HepG2 (cell line): ENCODE measurements around the gene HS2ST1. TPM values are rescaled to one million over a fixed set of nuclear protein-coding genes. Genes with fewer than 3 reads are reported as not detected.

ENCODE experiments used
- ATAC-seq: fragments of 200-7000 bp; cut with Tn5 transposase; 3 replicates; pipeline ENCODE4 v1.9.1; 2020; ENCODE audit warnings: mild to moderate bottlenecking, moderate library complexity
- BruUV-seq: library from RNA; stranded (reverse); fragments of 400-500 nt; replicated peaks from 2 replicates; lab custom pipeline; 2021; lab: Mats Ljungman, UMichigan
- CTCF ChIA-PET: fragments of 300-600 bp; formaldehyde crosslinking; extraction: SDS; loops from one replicate; lab custom pipeline; 2021; ENCODE audit warnings: low total read pairs, inconsistent platforms, low intra/inter-chr PET ratio; lab: Yijun Ruan, JAX
- POLR2A ChIA-PET: fragments of 350-600 bp; sonication (Branson Sonifier 250); formaldehyde crosslinking; loops from one replicate; lab custom pipeline; 2020; ENCODE audit warnings: antibody characterized with exemption, inconsistent platforms; lab: Yijun Ruan, JAX
- DNase-seq: peaks from one replicate; pipeline ENCODE4 v3.0.0-alpha.2; 2015; ENCODE audit warnings: low spot score
- FAIRE-seq: peaks from 3 replicates; lab custom pipeline; 2011; peaks lifted over from hg19 to GRCh38; lab: Jason Lieb, UNC
- H2AFZ ChIP-seq: one replicate; pipeline ENCODE4 v1.6.1; 2011; ENCODE audit warnings: low read length, inconsistent platforms
- H3K27ac ChIP-seq: fragments of 300-600 bp; 3 replicates; pipeline ENCODE4 v1.8.0; 2011; ENCODE audit warnings: mixed run types, mild to moderate bottlenecking, mixed read lengths, low read length, inconsistent platforms; ENCODE audit not compliant: insufficient read depth; ENCODE audit errors: extremely low read length
- H3K27me3 ChIP-seq, 2 experiments: fragments of 200-600 bp in 1 of 2; 2 replicates in 1 of 2; 3 replicates in 1 of 2; pipeline versions ENCODE4 v1.6.0 to v1.8.0; 2011; ENCODE audit warnings: low read length in 2 of 2, mild to moderate bottlenecking in 2 of 2, moderate library complexity in 2 of 2, inconsistent platforms in 1 of 2; ENCODE audit not compliant: insufficient read depth in 2 of 2, control insufficient read depth in 1 of 2
- H3K36me3 ChIP-seq, 2 experiments: fragments of 200-600 bp in 1 of 2; replicated peaks in 1 of 2; 2 replicates in 1 of 2; 3 replicates in 1 of 2; pipeline versions ENCODE4 v1.5.1 to v1.8.0; 2011; ENCODE audit warnings: low read length in 2 of 2, inconsistent platforms in 1 of 2; ENCODE audit not compliant: insufficient read depth in 2 of 2, control insufficient read depth in 1 of 2
- H3K4me1 ChIP-seq: 2 replicates; pipeline ENCODE4 v1.5.1; 2012; ENCODE audit warnings: low read length, inconsistent platforms; ENCODE audit not compliant: insufficient read depth
- H3K4me2 ChIP-seq: 2 replicates; pipeline ENCODE4 v1.6.0; 2011; ENCODE audit warnings: low read depth, low read length, inconsistent platforms
- H3K4me3 ChIP-seq, 3 experiments: fragments of 200-600 bp in 1 of 3; sonication (generic), shearing (Covaris generic) in 1 of 3; replicated peaks in 1 of 3; 2 replicates each; pipeline ENCODE4 v1.5.1; 2011 to 2016; ENCODE audit warnings: low read length in 3 of 3, inconsistent platforms in 2 of 3, low read depth in 2 of 3, mild to moderate bottlenecking in 2 of 3, control low read depth in 1 of 3, mixed read lengths in 1 of 3; ENCODE audit not compliant: insufficient read depth in 1 of 3
- H3K79me2 ChIP-seq: one replicate; pipeline ENCODE4 v1.6.1; 2011; ENCODE audit warnings: low read length, inconsistent platforms; ENCODE audit not compliant: insufficient read depth
- H3K9ac ChIP-seq: 2 replicates; pipeline ENCODE4 v1.6.0; 2011; ENCODE audit warnings: mild to moderate bottlenecking, low read depth, low read length, inconsistent platforms; ENCODE audit not compliant: insufficient read depth
- H3K9me3 ChIP-seq: 2 replicates; pipeline ENCODE4 v1.5.1; 2012; ENCODE audit warnings: mild to moderate bottlenecking, low read length
- H4K20me1 ChIP-seq: 2 replicates; pipeline ENCODE4 v1.6.0; 2011; ENCODE audit warnings: inconsistent platforms, mild to moderate bottlenecking, low read length, moderate library complexity; ENCODE audit not compliant: insufficient read depth
- ATF7 ChIP-seq, 2 experiments: fragments of 450-650 bp in 1 of 2; sonication (generic) in 1 of 2; formaldehyde crosslinking in 1 of 2; IDR thresholded peaks; 2 replicates each; pipeline versions ENCODE4 v1.4.0 to v1.6.1; 2016 to 2020; ENCODE audit warnings: antibody characterized with exemption in 1 of 2, mild to moderate bottlenecking in 1 of 2, missing genetic modification reagents in 1 of 2
- EED ChIP-seq: sonication (generic); formaldehyde crosslinking; IDR thresholded peaks from 2 replicates; pipeline ENCODE4 v1.5.0; 2020; ENCODE audit warnings: mild to moderate bottlenecking, missing genetic modification reagents
- GABPA ChIP-seq, 2 experiments: IDR thresholded peaks; 2 replicates each; pipeline ENCODE4 v1.6.1; 2011 to 2016; ENCODE audit warnings: low read depth in 2 of 2, low read length in 1 of 2, missing biosample characterization in 1 of 2, missing genetic modification characterization in 1 of 2
- GLI4 ChIP-seq: sonication (generic); formaldehyde crosslinking; IDR thresholded peaks from 2 replicates; pipeline ENCODE4 v1.5.1; 2020; ENCODE audit warnings: missing genetic modification reagents, mild to moderate bottlenecking, moderate library complexity, borderline replicate concordance
- MAF1 ChIP-seq: sonication (generic); formaldehyde crosslinking; IDR thresholded peaks from 2 replicates; pipeline ENCODE4 v1.5.0; 2020; ENCODE audit warnings: missing genetic modification reagents, borderline replicate concordance
- MBD4 ChIP-seq: IDR thresholded peaks from 2 replicates; pipeline ENCODE4 v1.6.1; 2012; ENCODE audit warnings: low read length, inconsistent platforms, borderline replicate concordance
- MED1 ChIP-seq: sonication (generic); formaldehyde crosslinking; IDR thresholded peaks from 2 replicates; pipeline ENCODE4 v1.4.0; 2020; ENCODE audit warnings: missing genetic modification reagents
- NFKBIZ ChIP-seq: IDR thresholded peaks from 2 replicates; pipeline ENCODE4 v1.6.1; 2018; ENCODE audit warnings: missing genetic modification reagents, missing compliant biosample characterization
- SRY ChIP-seq: sonication (generic); formaldehyde crosslinking; IDR thresholded peaks from 2 replicates; pipeline ENCODE4 v1.8.0; 2022; ENCODE audit warnings: mild to moderate bottlenecking, missing genetic modification reagents
- TAF15 ChIP-seq: fragments of 200-400 bp; formaldehyde crosslinking; IDR thresholded peaks from one replicate; pipeline ENCODE4 v1.6.1; 2018; ENCODE audit warnings: mild to moderate bottlenecking, low read depth, low read length; ENCODE audit not compliant: poor library complexity, severe bottlenecking
- TERF1 ChIP-seq: sonication (generic); formaldehyde crosslinking; IDR thresholded peaks from 2 replicates; pipeline ENCODE4 v1.8.0; 2022; ENCODE audit warnings: mild to moderate bottlenecking, missing genetic modification reagents, moderate library complexity
- XBP1 ChIP-seq: sonication (generic); formaldehyde crosslinking; IDR thresholded peaks from 2 replicates; pipeline ENCODE4 v1.5.0; 2020; ENCODE audit warnings: missing genetic modification reagents
- ZBTB20 ChIP-seq: sonication (generic); formaldehyde crosslinking; IDR thresholded peaks from 2 replicates; pipeline ENCODE4 v1.8.1; 2023; ENCODE audit warnings: missing genetic modification reagents, low read depth, mild to moderate bottlenecking, borderline replicate concordance
- ZNF10 ChIP-seq: sonication (generic); formaldehyde crosslinking; IDR thresholded peaks from 2 replicates; pipeline ENCODE4 v1.4.0; 2020; ENCODE audit warnings: mild to moderate bottlenecking, low read depth, missing genetic modification reagents, borderline replicate concordance
- WGBS: methylation state at CpG from one replicate; pipeline ENCODE4 v1.1.6; 2017; ENCODE audit warnings: low lambda C conversion rate; 5-methylcytosine and 5-hydroxymethylcytosine counted together
- in situ Hi-C: cut with HindIII; loops from 2 replicates; pipeline ENCODE4 v1.10.0; 2017; ENCODE audit warnings: low pct_unique_long_range_greater_than_20kb; ENCODE audit not compliant: extremely low pct_ligation_motif_present
- intact Hi-C: fragments of 100-400 bp; cut with micrococcal nuclease; formaldehyde crosslinking; loops from one replicate; pipeline ENCODE4 v1.10.0; 2022; ENCODE audit not compliant: unreplicated experiment
- polyA plus RNA-seq, 8 experiments: library from polyadenylated mRNA; depleted of rRNA in 3 of 8; stranded (reverse) in 7 of 8; unstranded in 1 of 8; fragments of >200 nt; fragmentation: Illumina TruSeq in 4 of 8; extraction: Trizol in 4 of 8; gene quantifications; 2 replicates each; pipeline versions ENCODE4 v1.2.1 to v1.2.3, GENCODE V29; 2011 to 2016; ENCODE audit warnings: low read depth in 4 of 8, missing spikeins in 1 of 8, mixed read lengths in 1 of 8; ENCODE audit not compliant: insufficient read depth in 1 of 8
- total RNA-seq, 5 experiments: library from RNA; depleted of rRNA; stranded (reverse); fragments of >200 nt; fragmentation: Illumina TruSeq; extraction: Trizol; gene quantifications; 2 replicates each; pipeline ENCODE4 v1.2.3, GENCODE V29; 2016; ENCODE audit warnings: low read depth in 1 of 5
- TF ChIP-seq, protein P1 (sequence below): sonication (generic); formaldehyde crosslinking; IDR thresholded peaks from 2 replicates; pipeline ENCODE4 v1.8.1; 2023; ENCODE audit warnings: missing genetic modification reagents, inconsistent platforms, borderline replicate concordance
- TF ChIP-seq, protein P2 (sequence below): sonication (generic); formaldehyde crosslinking; IDR thresholded peaks from 2 replicates; pipeline ENCODE4 v1.4.0; 2020; ENCODE audit warnings: mild to moderate bottlenecking, missing genetic modification reagents, borderline replicate concordance
- TF ChIP-seq, protein P3 (sequence below): sonication (generic); formaldehyde crosslinking; IDR thresholded peaks from 2 replicates; pipeline ENCODE4 v1.5.1; 2020; ENCODE audit warnings: missing genetic modification reagents, mild to moderate bottlenecking, borderline replicate concordance

The HS2ST1 gene
- total and polyA plus RNA-seq, 2 of the 13 experiments (the other 11 are each of a cell fraction or from before 2014, with no cell fraction given), result 22.1 to 58.7 TPM

DNA sequence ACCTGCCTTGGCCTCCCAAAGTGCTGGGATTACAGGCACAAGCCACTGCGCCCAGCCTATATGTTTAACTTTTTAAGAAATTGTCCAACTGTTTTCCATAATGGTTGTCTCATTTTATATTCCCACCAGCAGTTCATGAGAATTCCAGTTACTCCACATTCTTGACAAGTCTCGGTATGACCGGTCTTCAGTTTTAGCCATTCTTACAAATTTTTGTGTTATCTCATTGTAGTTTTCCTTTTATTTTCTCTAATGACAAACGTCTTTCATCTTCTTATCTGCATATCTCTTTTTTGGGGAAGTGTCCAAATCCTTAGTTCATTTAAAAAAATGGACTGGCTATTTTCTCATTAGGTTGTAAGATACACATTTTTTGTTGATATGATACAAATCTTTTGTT, 132.5 kb downstream of the HS2ST1 start:
- 71% methylated on average over 4 of the region's 4 CpGs for WGBS

More for the DNA sequence above, 132.5 kb downstream of the HS2ST1 start:
- POLR2A ChIA-PET, result no interaction called here
- Histone ChIP-seq H2AFZ (no peak overlapping the region), H4K20me1 (no peaks in the 10 kb centered on the region), H3K4me1 (no peaks in the 10 kb centered on the region), H3K36me3 (no peaks in the 10 kb centered on the region)
- in situ Hi-C loops, result no loop called here
- BruUV-seq, result no TSS peak
- intact Hi-C loops, result no loop called here
- no peak for DNase-seq
- TF ChIP-seq NFKBIZ, result no peak
- TF ChIP-seq TAF15, result no peak
- TF ChIP-seq GLI4 (CRISPR knock-in tag), result no peak
- no peak for TF ChIP-seq MAF1 (CRISPR knock-in tag)
- no peak for TF ChIP-seq MED1
- TF ChIP-seq ZNF10 (CRISPR knock-in tag), result no peak
- TF ChIP-seq, protein P1, sequence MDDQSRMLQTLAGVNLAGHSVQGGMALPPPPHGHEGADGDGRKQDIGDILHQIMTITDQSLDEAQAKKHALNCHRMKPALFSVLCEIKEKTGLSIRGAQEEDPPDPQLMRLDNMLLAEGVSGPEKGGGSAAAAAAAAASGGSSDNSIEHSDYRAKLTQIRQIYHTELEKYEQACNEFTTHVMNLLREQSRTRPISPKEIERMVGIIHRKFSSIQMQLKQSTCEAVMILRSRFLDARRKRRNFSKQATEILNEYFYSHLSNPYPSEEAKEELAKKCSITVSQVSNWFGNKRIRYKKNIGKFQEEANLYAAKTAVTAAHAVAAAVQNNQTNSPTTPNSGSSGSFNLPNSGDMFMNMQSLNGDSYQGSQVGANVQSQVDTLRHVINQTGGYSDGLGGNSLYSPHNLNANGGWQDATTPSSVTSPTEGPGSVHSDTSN (CRISPR knock-in tag), result no peak
- no peak for TF ChIP-seq SRY (CRISPR knock-in tag)
- TF ChIP-seq, protein P2, sequence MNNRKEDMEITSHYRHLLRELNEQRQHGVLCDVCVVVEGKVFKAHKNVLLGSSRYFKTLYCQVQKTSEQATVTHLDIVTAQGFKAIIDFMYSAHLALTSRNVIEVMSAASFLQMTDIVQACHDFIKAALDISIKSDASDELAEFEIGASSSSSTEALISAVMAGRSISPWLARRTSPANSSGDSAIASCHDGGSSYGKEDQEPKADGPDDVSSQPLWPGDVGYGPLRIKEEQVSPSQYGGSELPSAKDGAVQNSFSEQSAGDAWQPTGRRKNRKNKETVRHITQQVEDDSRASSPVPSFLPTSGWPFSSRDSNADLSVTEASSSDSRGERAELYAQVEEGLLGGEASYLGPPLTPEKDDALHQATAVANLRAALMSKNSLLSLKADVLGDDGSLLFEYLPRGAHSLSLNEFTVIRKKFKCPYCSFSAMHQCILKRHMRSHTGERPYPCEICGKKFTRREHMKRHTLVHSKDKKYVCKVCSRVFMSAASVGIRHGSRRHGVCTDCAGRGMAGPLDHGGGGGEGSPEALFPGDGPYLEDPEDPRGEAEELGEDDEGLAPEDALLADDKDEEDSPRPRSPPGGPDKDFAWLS (CRISPR knock-in tag), result no peak
- no peak for TF ChIP-seq ZBTB20
- TF ChIP-seq, protein P3, sequence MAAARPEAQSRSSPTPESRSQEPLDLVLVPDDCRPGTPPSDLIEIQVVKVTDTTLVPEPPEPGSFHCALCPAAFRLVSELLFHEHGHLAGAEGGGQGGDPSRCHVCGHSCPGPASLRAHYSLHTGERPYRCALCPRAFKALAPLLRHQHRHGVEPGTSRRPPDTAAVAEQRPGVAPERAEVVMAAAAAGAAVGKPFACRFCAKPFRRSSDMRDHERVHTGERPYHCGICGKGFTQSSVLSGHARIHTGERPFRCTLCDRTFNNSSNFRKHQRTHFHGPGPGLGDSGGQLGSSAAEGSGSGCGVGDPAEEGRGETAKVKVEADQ (CRISPR knock-in tag), result no peak
- TF ChIP-seq GABPA (IDR thresholded peaks at IDR 0.05; ENCODE audit: low read depth, low read length), result no peak
- TF ChIP-seq GABPA (CRISPR knock-in tag; IDR thresholded peaks at IDR 0.05; ENCODE audit: low read depth), result no peak
- no peak for TF ChIP-seq EED (CRISPR knock-in tag)
- TF ChIP-seq ATF7 (IDR thresholded peaks at IDR 0.05), result no peak
- TF ChIP-seq ATF7 (CRISPR knock-in tag; IDR thresholded peaks at IDR 0.05), result no peak
- TF ChIP-seq XBP1 (CRISPR knock-in tag), result no peak
- no peak for TF ChIP-seq MBD4
- no peak for TF ChIP-seq TERF1 (CRISPR knock-in tag)
- TF ChIP-seq, all 625 proteins: peak for 0
- ATAC-seq (no peak), FAIRE-seq (no peak)
- Histone ChIP-seq H3K9me3 (peaks cover 12% of the 10 kb centered on the region), H3K4me2 (no peak overlapping the region), H3K9ac (no peak overlapping the region), H3K27ac (no peak overlapping the region), H3K79me2 (peaks cover 33% of the 10 kb centered on the region), H3K4me3 (no peak overlapping the region), H3K27me3 (no peaks in the 10 kb centered on the region)
- CTCF ChIA-PET, result no interaction called here
